ENCODE measurements around the gene AACS. TPM values are rescaled to one million over a fixed set of nuclear protein-coding genes. Genes with fewer than 3 reads are reported as not detected.

AACS gene
- total and polyA plus RNA-seq, 10 donors = 5.1 to 18.9 (median 11.4) TPM

GRCh38 chr12:125191361-125192087 is 126.3 kb downstream of the AACS start:
- Histone ChIP-seq H3K27me3 (replicated peaks in 1 of 7) (peaks cover 3 to 95% (median 40%) of the 10 kb centered on the region in 7 donors), H3K4me1 (peaks cover 8 to 18% (median 14%) of the 10 kb centered on the region in 6 donors), H3K9me3 (no peaks in the 10 kb centered on the region), H3K4me3 (no peak overlapping the region), H3K36me3 (no peaks in the 10 kb centered on the region), H3K27ac (no peak overlapping the region)
- TF ChIP-seq POLR2A (IDR thresholded peaks at IDR 0.05) (no peak), POLR2AphosphoS5 (IDR thresholded peaks at IDR 0.05) (no peak)
- TF ChIP-seq, protein P1, sequence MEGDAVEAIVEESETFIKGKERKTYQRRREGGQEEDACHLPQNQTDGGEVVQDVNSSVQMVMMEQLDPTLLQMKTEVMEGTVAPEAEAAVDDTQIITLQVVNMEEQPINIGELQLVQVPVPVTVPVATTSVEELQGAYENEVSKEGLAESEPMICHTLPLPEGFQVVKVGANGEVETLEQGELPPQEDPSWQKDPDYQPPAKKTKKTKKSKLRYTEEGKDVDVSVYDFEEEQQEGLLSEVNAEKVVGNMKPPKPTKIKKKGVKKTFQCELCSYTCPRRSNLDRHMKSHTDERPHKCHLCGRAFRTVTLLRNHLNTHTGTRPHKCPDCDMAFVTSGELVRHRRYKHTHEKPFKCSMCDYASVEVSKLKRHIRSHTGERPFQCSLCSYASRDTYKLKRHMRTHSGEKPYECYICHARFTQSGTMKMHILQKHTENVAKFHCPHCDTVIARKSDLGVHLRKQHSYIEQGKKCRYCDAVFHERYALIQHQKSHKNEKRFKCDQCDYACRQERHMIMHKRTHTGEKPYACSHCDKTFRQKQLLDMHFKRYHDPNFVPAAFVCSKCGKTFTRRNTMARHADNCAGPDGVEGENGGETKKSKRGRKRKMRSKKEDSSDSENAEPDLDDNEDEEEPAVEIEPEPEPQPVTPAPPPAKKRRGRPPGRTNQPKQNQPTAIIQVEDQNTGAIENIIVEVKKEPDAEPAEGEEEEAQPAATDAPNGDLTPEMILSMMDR (IDR thresholded peaks at IDR 0.05 in 8 of 11, conservative IDR thresholded peaks at IDR 0.05 in 3 of 11) = no peak
- WGBS, 5 donors = 58 to 70% (median 65%) methylated on average over 10 of the region's 10 CpGs
- intact Hi-C loops (cut with DNase I; ENCODE audit: low total_unique reads) = no loop called here
- no peak for DNase-seq

DNA sequence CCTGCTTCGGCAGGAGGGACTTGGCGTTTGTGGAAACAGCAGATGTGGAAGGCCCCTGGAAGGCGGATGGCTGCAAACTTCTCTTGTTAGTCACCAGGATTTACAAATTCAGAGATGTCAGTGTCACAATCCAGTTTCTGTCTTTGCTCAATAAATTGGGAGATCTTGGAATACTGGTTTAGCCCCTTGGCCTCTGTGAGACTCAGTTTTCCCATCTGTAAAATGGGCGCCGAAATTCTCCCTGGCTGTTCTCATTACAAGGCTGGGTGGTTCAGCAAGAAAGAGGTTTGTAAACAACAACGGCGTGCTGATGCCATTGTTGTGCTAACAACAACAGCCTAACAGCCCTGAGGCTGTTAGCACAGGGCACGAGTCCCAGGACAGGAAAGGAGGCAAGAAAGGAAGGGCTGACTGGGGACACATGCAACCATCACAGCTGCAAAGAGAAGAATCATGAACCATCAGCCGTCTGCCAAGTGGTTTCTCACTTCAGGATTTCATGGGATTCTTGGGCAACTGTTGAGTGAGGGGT is 127.5 kb downstream of the AACS start:
- 69 to 72% (median 70%) methylated on average over 9 of the region's 9 CpGs for WGBS, 5 donors
- no peak overlapping the region for H3K4me3 ChIP-seq
- H3K9me3 ChIP-seq = no peaks in the 10 kb centered on the region
- no peak for TF ChIP-seq POLR2AphosphoS5 (IDR thresholded peaks at IDR 0.05)
- TF ChIP-seq POLR2A (IDR thresholded peaks at IDR 0.05) = no peak
- TF ChIP-seq, protein P1 (IDR thresholded peaks at IDR 0.05 in 8 of 11, conservative IDR thresholded peaks at IDR 0.05 in 3 of 11) = no peak
- no peaks in the 10 kb centered on the region for H3K36me3 ChIP-seq
- intact Hi-C loops (cut with DNase I; ENCODE audit: low total_unique reads) = no loop called here
- H3K27ac ChIP-seq = no peak overlapping the region
- peaks cover 0 to 7% (median 3%) of the 10 kb centered on the region in 6 donors for H3K4me1 ChIP-seq
- DNase-seq = no peak
- H3K27me3 ChIP-seq (replicated peaks in 1 of 7) = peaks cover 0 to 88% (median 28%) of the 10 kb centered on the region in 7 donors

Small RNA genes lying within 50 kb of the gene (small RNA-seq; reads per million reads assigned to genes)
- 0 reads per million in 4 donors for gene AC122688.1

Other genes with a start within 250 kb of the AACS start
- 10 to 100 TPM; 22.0 to 59.3 (median 32.6) TPM for gene SCARB1, start 201.6 kb upstream of the AACS start, total RNA-seq
- 10 to 100 TPM; 11.9 to 19.5 (median 19.2) TPM for gene SCARB1, start 201.6 kb upstream of the AACS start, polyA plus RNA-seq
- 1,000 to 10,000 TPM in 1 of 7 donors, 100 to 1,000 TPM in 6; 770 to 1,107 (median 909) TPM for gene UBC, start 150.8 kb upstream of the AACS start, total RNA-seq
- gene UBC, start 150.8 kb upstream of the AACS start, polyA plus RNA-seq = 100 to 1,000 TPM; 623 to 743 (median 691) TPM
- gene DHX37, start 76.3 kb upstream of the AACS start, total RNA-seq = 10 to 100 TPM; 12.4 to 31.9 (median 18.4) TPM
- gene DHX37, start 76.3 kb upstream of the AACS start, polyA plus RNA-seq = 10 to 100 TPM in 2 of 3 donors, 1 to 10 TPM in 1; 8.3 to 15.3 (median 12.9) TPM
- gene BRI3BP, start 71.8 kb upstream of the AACS start, total RNA-seq = 10 to 100 TPM; 10.1 to 13.4 (median 12.3) TPM
- gene BRI3BP, start 71.8 kb upstream of the AACS start, polyA plus RNA-seq = 1 to 10 TPM; 3.3 to 4.4 (median 4.2) TPM
- gene TMEM132B, start 121.0 kb downstream of the AACS start, total RNA-seq = under 1 TPM in 6 of 7 donors, not detected in 1; 0.03 to 0.26 (median 0.11) TPM
- under 1 TPM; 0.02 to 0.13 (median 0.02) TPM for gene TMEM132B, start 121.0 kb downstream of the AACS start, polyA plus RNA-seq

Data from spleen (tissue), 11 donors.